NT2/D1 (cell line): ENCODE data around the gene ARHGEF10L.

Experiments used
- SUZ12 ChIP-seq: IDR thresholded peaks from 2 replicates; pipeline ENCODE4 v1.6.1; 2011; ENCODE audit not compliant: insufficient read length, insufficient read depth; ENCODE audit errors: extremely low read depth
- YY1 ChIP-seq: IDR thresholded peaks from 2 replicates; pipeline ENCODE4 v1.6.1; 2011; ENCODE audit not compliant: insufficient read length, insufficient read depth

- no peak for TF ChIP-seq YY1
- no peak for TF ChIP-seq SUZ12
Measured at GRCh38 chr1:17565461-17566252, 26.2 kb downstream of the ARHGEF10L start.
